HEK293T (cell line): ENCODE measurements around the gene GOLGA7B.

Source experiments
- ARNT ChIP-seq: fragments of 450-650 bp; IDR thresholded peaks from 2 replicates; pipeline ENCODE4 v1.6.1; 2017; ENCODE audit warnings: mild to moderate bottlenecking
- BHLHE40 ChIP-seq: fragments of 450-650 bp; IDR thresholded peaks from 2 replicates; pipeline ENCODE4 v1.6.1; 2016; ENCODE audit warnings: mild to moderate bottlenecking, moderate library complexity, borderline replicate concordance
- FOXM1 ChIP-seq: fragments of 450-650 bp; IDR thresholded peaks from 2 replicates; pipeline ENCODE4 v1.6.1; 2017; ENCODE audit warnings: mild to moderate bottlenecking, borderline replicate concordance
- SP1 ChIP-seq: fragments of 450-650 bp; IDR thresholded peaks from 2 replicates; pipeline ENCODE4 v1.6.1; 2017
- SUZ12 ChIP-seq: fragments of 450-650 bp; IDR thresholded peaks from 2 replicates; pipeline ENCODE4 v1.6.1; 2016; ENCODE audit warnings: mild to moderate bottlenecking
- TARDBP ChIP-seq: fragments of 450-650 bp; IDR thresholded peaks from 2 replicates; pipeline ENCODE4 v1.6.1; 2016
- ZNF384 ChIP-seq: fragments of 450-650 bp; IDR thresholded peaks from 2 replicates; pipeline ENCODE4 v1.6.1; 2016

DNA sequence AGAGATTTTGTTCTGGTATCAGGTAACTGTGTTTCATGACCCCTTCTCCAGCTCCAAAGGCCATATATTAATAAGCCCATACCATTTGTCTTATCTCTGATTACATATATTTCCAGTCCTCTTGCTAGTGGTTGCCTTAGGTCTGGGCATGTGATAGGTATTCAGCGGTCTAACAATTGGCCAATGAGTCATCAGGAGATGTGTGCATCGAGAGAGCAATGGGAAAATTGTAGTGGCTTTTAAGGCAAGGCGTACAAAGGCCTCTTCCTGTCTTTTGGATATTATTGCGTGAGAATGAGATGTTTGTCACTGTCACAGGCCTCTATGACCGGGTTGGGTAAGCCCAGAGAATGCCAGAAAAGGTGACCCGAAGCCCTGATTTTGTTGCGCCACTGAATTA lies 39.2 kb upstream of the GOLGA7B start:
- TF ChIP-seq ZNF384: no peak
- TF ChIP-seq BHLHE40: no peak
- TF ChIP-seq FOXM1: no peak
- no peak for TF ChIP-seq SUZ12
- TF ChIP-seq SP1: no peak
- TF ChIP-seq TARDBP: no peak
- TF ChIP-seq ARNT: no peak
